ENCODE measurements around the gene MPP4. TPM values are rescaled to one million over a fixed set of nuclear protein-coding genes. Genes with fewer than 3 reads are reported as not detected.

MPP4 gene
- total and polyA plus RNA-seq, 2 of the 13 experiments (the other 11 are each of a cell fraction or from before 2014, with no cell fraction given), result not detected

GRCh38 chr2:201701646-201702045, 3.2 kb upstream of the MPP4 start:
- CTCF ChIA-PET (ENCODE audit: low intra/inter-chr PET ratio, low total read pairs), result no interaction called here
- FAIRE-seq, result no peak
- no peak for TF ChIP-seq ZNF569 (CRISPR knock-in tag; IDR thresholded peaks at IDR 0.05; ENCODE audit: borderline replicate concordance)
- no peak for TF ChIP-seq ZNF790 (CRISPR knock-in tag; IDR thresholded peaks at IDR 0.05; ENCODE audit: borderline replicate concordance)
- TF ChIP-seq ZNF691 (CRISPR knock-in tag; IDR thresholded peaks at IDR 0.05; ENCODE audit: borderline replicate concordance, low read depth), result no peak
- no peak for TF ChIP-seq HNF1B (CRISPR knock-in tag; IDR thresholded peaks at IDR 0.05)
- no peak for TF ChIP-seq TEAD2 (CRISPR knock-in tag; IDR thresholded peaks at IDR 0.05)
- TF ChIP-seq PCBP1 (IDR thresholded peaks at IDR 0.05; ENCODE audit: borderline replicate concordance, low read depth, low read length), result no peak
- no peak for TF ChIP-seq NFYB (CRISPR knock-in tag; IDR thresholded peaks at IDR 0.05)
- TF ChIP-seq ZNF772 (CRISPR knock-in tag; IDR thresholded peaks at IDR 0.05), result no peak
- TF ChIP-seq ISL2 (CRISPR knock-in tag; IDR thresholded peaks at IDR 0.05), result no peak
- TF ChIP-seq TARDBP (CRISPR knock-in tag; IDR thresholded peaks at IDR 0.05), result no peak
- TF ChIP-seq TSC22D2 (CRISPR knock-in tag; IDR thresholded peaks at IDR 0.05; ENCODE audit: borderline replicate concordance), result no peak
- TF ChIP-seq ARID2 (CRISPR knock-in tag; IDR thresholded peaks at IDR 0.05; ENCODE audit: borderline replicate concordance), result no peak
- no peak for TF ChIP-seq PRDM15 (CRISPR knock-in tag; IDR thresholded peaks at IDR 0.05)
- no peak for TF ChIP-seq HNF4G (IDR thresholded peaks at IDR 0.05; ENCODE audit: borderline replicate concordance, low read depth, low read length)
- TF ChIP-seq HNF4G (CRISPR knock-in tag; IDR thresholded peaks at IDR 0.05; ENCODE audit: borderline replicate concordance, low read depth), result no peak
- no peak for TF ChIP-seq UBTF (CRISPR knock-in tag; IDR thresholded peaks at IDR 0.05)
- no peak for TF ChIP-seq STAT5B (CRISPR knock-in tag; IDR thresholded peaks at IDR 0.05)

More at GRCh38 chr2:201701646-201702045, 3.2 kb upstream of the MPP4 start:
- Histone ChIP-seq H3K9ac (ENCODE audit: insufficient read depth, low read depth, low read length) (no peak overlapping the region), H3K9me3 (ENCODE audit: low read length) (no peaks in the 10 kb centered on the region), H3K4me1 (ENCODE audit: insufficient read depth, low read length) (no peaks in the 10 kb centered on the region), H4K20me1 (ENCODE audit: insufficient read depth, low read length) (no peaks in the 10 kb centered on the region), H3K36me3 (replicated peaks in 1 of 2; ENCODE audit: control insufficient read depth in 1 of 2, insufficient read depth in 2 of 2, low read length in 2 of 2) (peaks cover 2 to 26% of the 10 kb centered on the region in 2 experiments; a peak in 1 of 5 replicates), H3K27ac (ENCODE audit: extremely low read length, insufficient read depth, low read length) (no peak overlapping the region), H3K79me2 (ENCODE audit: insufficient read depth, low read length) (no peaks in the 10 kb centered on the region), H3K4me3 (replicated peaks in 1 of 3; ENCODE audit: insufficient read depth in 1 of 3, low read depth in 2 of 3, low read length in 3 of 3) (no peak overlapping the region), H3K4me2 (ENCODE audit: low read depth, low read length) (no peak overlapping the region), H3K27me3 (ENCODE audit: control insufficient read depth in 1 of 2, insufficient read depth in 2 of 2, low read length in 2 of 2) (no peaks in the 10 kb centered on the region), H2AFZ (ENCODE audit: low read length) (no peak overlapping the region)
- no peak for ATAC-seq
- in situ Hi-C loops (cut with HindIII; ENCODE audit: extremely low pct_ligation_motif_present, low pct_unique_long_range_greater_than_20kb) (no loop called here), intact Hi-C loops (cut with micrococcal nuclease; ENCODE audit: unreplicated experiment) (no loop called here)
- no TSS peak for BruUV-seq (replicated peaks)
- POLR2A ChIA-PET, result no interaction called here
- no peak for DNase-seq (ENCODE audit: low spot score)
- 96% methylated on average over 1 of the region's 1 CpG for WGBS (ENCODE audit: low lambda C conversion rate)
